ENCODE measurements around the gene ERRFI1. TPM values are rescaled to one million over a fixed set of nuclear protein-coding genes. Genes with fewer than 3 reads are reported as not detected.
A peak's percentile ranks its signal among the peaks of the same experiment; 100 is the strongest.

ERRFI1 gene
- total RNA-seq, 1 donor from 2014 or later, result 44.8 TPM

GRCh38 chr1:7987528-7987927 lies 38.6 kb downstream of the ERRFI1 start:
- H3K4me1 Mint-ChIP-seq, result peaks cover 32% of the 10 kb centered on the region
- Histone ChIP-seq H3K27ac (no peak overlapping the region), H4K20me1 (ENCODE audit: low read depth) (no peaks in the 10 kb centered on the region), H2AFZ (replicated peaks) (no peak overlapping the region), H3K4me2 (no peak overlapping the region), H3K79me2 (ENCODE audit: low read depth) (no peaks in the 10 kb centered on the region), H3K27me3 (no peaks in the 10 kb centered on the region), H3K9ac (no peak overlapping the region), H3K4me1 (peaks cover 6% of the 10 kb centered on the region), H3K36me3 (no peaks in the 10 kb centered on the region), H3K9me3 (ENCODE audit: low read depth) (no peaks in the 10 kb centered on the region), H3F3A (ENCODE audit: low read depth) (peaks cover 15% of the 10 kb centered on the region), H3K4me3 (no peak overlapping the region)
- H3K27ac Mint-ChIP-seq, result no peak overlapping the region
- DNase-seq (ENCODE audit: low spot score), result no peak
- no peak for TF ChIP-seq EZH2 (IDR thresholded peaks at IDR 0.05)
- no peak for TF ChIP-seq EZH2phosphoT487 (IDR thresholded peaks at IDR 0.05)
- no peak for TF ChIP-seq CTCF (IDR thresholded peaks at IDR 0.05)
- H3K4me3 Mint-ChIP-seq, result no peak overlapping the region
- H3K36me3 Mint-ChIP-seq, result peaks cover 22% of the 10 kb centered on the region
- H3K9me3 Mint-ChIP-seq, result no peaks in the 10 kb centered on the region
- peaks cover 5% of the 10 kb centered on the region for H3K27me3 Mint-ChIP-seq (ENCODE audit: insufficient read depth, low read depth)

GRCh38 chr1:7985851-7986612 lies 40.1 kb downstream of the ERRFI1 start:
- Histone ChIP-seq H3K4me1 (peaks cover 6% of the 10 kb centered on the region), H3K4me2 (no peak overlapping the region), H3K27me3 (no peaks in the 10 kb centered on the region), H2AFZ (replicated peaks) (no peak overlapping the region), H3K27ac (no peak overlapping the region), H4K20me1 (ENCODE audit: low read depth) (no peaks in the 10 kb centered on the region), H3K36me3 (no peaks in the 10 kb centered on the region), H3K9ac (no peak overlapping the region), H3K9me3 (ENCODE audit: low read depth) (no peaks in the 10 kb centered on the region), H3K79me2 (ENCODE audit: low read depth) (no peaks in the 10 kb centered on the region), H3K4me3 (no peak overlapping the region), H3F3A (ENCODE audit: low read depth) (peaks cover 18% of the 10 kb centered on the region)
- Mint-ChIP-seq H3K9me3 (no peaks in the 10 kb centered on the region), H3K4me1 (peaks cover 34% of the 10 kb centered on the region), H3K27ac (peak overlapping the region; percentile 4), H3K4me3 (no peak overlapping the region), H3K27me3 (ENCODE audit: insufficient read depth, low read depth) (peaks cover 5% of the 10 kb centered on the region), H3K36me3 (peaks cover 26% of the 10 kb centered on the region)
- TF ChIP-seq EZH2phosphoT487 (IDR thresholded peaks at IDR 0.05) (no peak), CTCF (IDR thresholded peaks at IDR 0.05) (no peak), EZH2 (IDR thresholded peaks at IDR 0.05) (no peak)
- DNase-seq (ENCODE audit: low spot score), result no peak

- H3F3A ChIP-seq (ENCODE audit: low read depth), result peaks cover 23% of the 10 kb centered on the region
- peak overlapping the region; percentile 81 for H3K27ac ChIP-seq
- H3K36me3 ChIP-seq, result no peaks in the 10 kb centered on the region
- Mint-ChIP-seq H3K36me3 (peaks cover 24% of the 10 kb centered on the region), H3K27ac (peak overlapping the region; percentile 35), H3K9me3 (no peaks in the 10 kb centered on the region), H3K4me1 (peaks cover 34% of the 10 kb centered on the region), H3K4me3 (no peak overlapping the region), H3K27me3 (ENCODE audit: insufficient read depth, low read depth) (peaks cover 5% of the 10 kb centered on the region)
- H3K4me2 ChIP-seq, result peak overlapping the region; percentile 24
- no peak overlapping the region for H2AFZ ChIP-seq (replicated peaks)
- TF ChIP-seq EZH2phosphoT487 (IDR thresholded peaks at IDR 0.05), result no peak
- TF ChIP-seq CTCF (IDR thresholded peaks at IDR 0.05), result no peak
- no peak for TF ChIP-seq EZH2 (IDR thresholded peaks at IDR 0.05)
- H3K4me3 ChIP-seq, result no peak overlapping the region
- H3K9me3 ChIP-seq (ENCODE audit: low read depth), result no peaks in the 10 kb centered on the region
- no peaks in the 10 kb centered on the region for H3K27me3 ChIP-seq
- no peaks in the 10 kb centered on the region for H3K79me2 ChIP-seq (ENCODE audit: low read depth)
- DNase-seq (ENCODE audit: low spot score), result peak; percentile 79
- H4K20me1 ChIP-seq (ENCODE audit: low read depth), result no peaks in the 10 kb centered on the region
- no peak overlapping the region for H3K9ac ChIP-seq
- H3K4me1 ChIP-seq, result peaks cover 6% of the 10 kb centered on the region
These were observed 41.3 kb downstream of the ERRFI1 start for GRCh38 chr1:7984811-7985210.
